NCI-H2227 treated with DMSO at 0.1 percent for 48 hours (cell line): Measurements from ENCODE around the gene RBM33.
A peak's percentile ranks its signal among the peaks of the same experiment; 100 is the strongest.

Experiments used
- DNase-seq: peaks from one replicate; lab custom pipeline; 2025; lab: John Stamatoyannopoulos, UW

The RBM33 gene

GRCh38 chr7:155796381-155797261 lies 152.2 kb downstream of the RBM33 start:
- DNase-seq = no peak

- no peak for DNase-seq
Observed at GRCh38 chr7:155797262-155798250, 153.1 kb downstream of the RBM33 start.

- DNase-seq = no peak
Observed at GRCh38 chr7:155798673-155799439, 154.4 kb downstream of the RBM33 start.

GRCh38 chr7:155799514-155799913 lies 155.1 kb downstream of the RBM33 start:
- no peak for DNase-seq

GRCh38 chr7:155800301-155800700 lies 155.8 kb downstream of the RBM33 start:
- no peak for DNase-seq

GRCh38 chr7:155800741-155801267 lies 156.3 kb downstream of the RBM33 start:
- DNase-seq = no peak

- DNase-seq = no peak
Observed at GRCh38 chr7:155802291-155802690, 157.8 kb downstream of the RBM33 start.

GRCh38 chr7:155802906-155803417 lies 158.5 kb downstream of the RBM33 start:
- DNase-seq = no peak

GRCh38 chr7:155803418-155804376 lies 159.2 kb downstream of the RBM33 start:
- no peak for DNase-seq

- DNase-seq = no peak
Observed at GRCh38 chr7:155804431-155804831, 160.0 kb downstream of the RBM33 start.

GRCh38 chr7:155804897-155805825 lies 160.7 kb downstream of the RBM33 start:
- DNase-seq = peak; percentile 11

- no peak for DNase-seq
Observed at GRCh38 chr7:155805826-155806095, 161.3 kb downstream of the RBM33 start.

GRCh38 chr7:155806096-155806871 lies 161.8 kb downstream of the RBM33 start:
- DNase-seq = no peak

- DNase-seq = no peak
Observed at GRCh38 chr7:155807065-155807671, 162.7 kb downstream of the RBM33 start.

- DNase-seq = no peak
Observed at GRCh38 chr7:155807789-155808548, 163.5 kb downstream of the RBM33 start.

GRCh38 chr7:155808549-155809331 lies 164.3 kb downstream of the RBM33 start:
- no peak for DNase-seq
